A549 (cell line): Measurements from ENCODE around the gene TGFBR2. TPM values are rescaled to one million over a fixed set of nuclear protein-coding genes. Genes with fewer than 3 reads are reported as not detected.

Source experiments
- ATAC-seq, 2 experiments: fragments of 200-7000 bp in 1 of 2; fragments of >200 bp in 1 of 2; cut with Nextera tagmentation in 1 of 2; cut with Tn5 transposase in 1 of 2; 3 replicates each; pipeline versions ENCODE4 v1.8.0 to v1.9.1; 2018 to 2020; ENCODE audit warnings: mild to moderate bottlenecking in 1 of 2, moderate library complexity in 1 of 2
- CTCF ChIA-PET: fragments of 300-600 bp; sonication (Branson Sonifier 250); formaldehyde crosslinking; extraction: SDS; loops from one replicate; lab custom pipeline; 2021; ENCODE audit warnings: antibody characterized with exemption, inconsistent platforms; lab: Yijun Ruan, JAX
- POLR2A ChIA-PET: fragments of 350-600 bp; formaldehyde crosslinking; extraction: SDS; loops from one replicate; lab custom pipeline; 2021; ENCODE audit warnings: antibody characterized with exemption, inconsistent platforms; lab: Yijun Ruan, JAX
- DNase-seq, 2 experiments: peaks; one replicate each; pipeline versions ENCODE4 v3.0.0 to v3.0.0-alpha.2; 2011 to 2016; ENCODE audit warnings: low read depth in 1 of 2, low spot score in 1 of 2
- FAIRE-seq: peaks from 2 replicates; lab custom pipeline; 2011; peaks lifted over from hg19 to GRCh38; lab: Jason Lieb, UNC
- H3K27ac ChIP-seq, 2 experiments: fragments of >200 bp; sonication (Bioruptor Twin); formaldehyde crosslinking; 3 replicates each; pipeline ENCODE4 v1.5.1; 2016 to 2017
- H3K4me1 ChIP-seq: fragments of >200 bp; sonication (Bioruptor Twin); formaldehyde crosslinking; 3 replicates; pipeline ENCODE4 v1.6.1; 2016
- H3K4me2 ChIP-seq: fragments of >200 bp; sonication (Bioruptor Twin); formaldehyde crosslinking; 3 replicates; pipeline ENCODE4 v1.6.1; 2016
- H3K4me3 ChIP-seq: fragments of >200 bp; sonication (Bioruptor Twin); formaldehyde crosslinking; 3 replicates; pipeline ENCODE4 v1.5.1; 2016
- H3K9me3 ChIP-seq: fragments of >200 bp; sonication (Bioruptor Twin); formaldehyde crosslinking; 3 replicates; pipeline ENCODE4 v1.6.1; 2016
- CEBPB ChIP-seq, 2 experiments: fragments of >200 bp in 1 of 2; sonication (Bioruptor Twin) in 1 of 2; formaldehyde crosslinking in 1 of 2; IDR thresholded peaks; 2 replicates each; pipeline ENCODE4 v1.6.1; 2012 to 2016
- FOSL2 ChIP-seq, 2 experiments: fragments of 450-650 bp in 1 of 2; fragments of >200 bp in 1 of 2; sonication (Bioruptor Twin) in 1 of 2; formaldehyde crosslinking; IDR thresholded peaks; 2 replicates each; pipeline versions ENCODE4 v1.5.0 to v1.6.1; 2016 to 2020; ENCODE audit warnings: mild to moderate bottlenecking in 1 of 2, moderate library complexity in 1 of 2
- FOXS1 ChIP-seq: fragments of 250-450 bp; sonication (Bioruptor Pico); IDR thresholded peaks from 2 replicates; pipeline ENCODE4 v1.5.0; 2020; ENCODE audit warnings: mild to moderate bottlenecking, moderate library complexity
- GATA3 ChIP-seq: IDR thresholded peaks from 2 replicates; pipeline ENCODE4 v1.6.1; 2012; ENCODE audit warnings: borderline replicate concordance
- HDAC2 ChIP-seq: fragments of 200-600 bp; sonication (generic); IDR thresholded peaks from 2 replicates; pipeline ENCODE4 v1.6.1; 2016
- HEYL ChIP-seq: fragments of 250-450 bp; sonication (Bioruptor Pico); IDR thresholded peaks from 2 replicates; pipeline ENCODE4 v1.8.0; 2021; ENCODE audit warnings: mild to moderate bottlenecking, moderate library complexity
- JUN ChIP-seq, 2 experiments: fragments of >200 bp; sonication (Bioruptor Twin); formaldehyde crosslinking; IDR thresholded peaks; 2 replicates in 1 of 2; 3 replicates in 1 of 2; pipeline ENCODE4 v1.6.1; 2016 to 2017
- JUNB ChIP-seq: fragments of >200 bp; sonication (Bioruptor Twin); formaldehyde crosslinking; IDR thresholded peaks from 2 replicates; pipeline ENCODE4 v1.6.1; 2016
- KDM5A ChIP-seq: fragments of 200-600 bp; sonication (generic); IDR thresholded peaks from 2 replicates; pipeline ENCODE4 v1.6.1; 2016; ENCODE audit warnings: antibody characterized with exemption, mild to moderate bottlenecking
- MAFK ChIP-seq: fragments of 450-650 bp; IDR thresholded peaks from 2 replicates; pipeline ENCODE4 v1.6.1; 2014; ENCODE audit not compliant: partially characterized antibody
- MYC ChIP-seq: IDR thresholded peaks from 2 replicates; pipeline ENCODE4 v1.6.1; 2012; ENCODE audit warnings: mild to moderate bottlenecking, inconsistent platforms, low read length, improper control_type of control experiment, borderline replicate concordance
- NR3C1 ChIP-seq: fragments of >200 bp; sonication (Bioruptor Twin); formaldehyde crosslinking; IDR thresholded peaks from 3 replicates; pipeline ENCODE4 v1.6.1; 2017
- POLR2A ChIP-seq: IDR thresholded peaks from 2 replicates; pipeline ENCODE4 v1.6.1; 2012; ENCODE audit warnings: mild to moderate bottlenecking, low read length
- RCOR1 ChIP-seq: fragments of 150-350 bp; IDR thresholded peaks from 2 replicates; pipeline ENCODE4 v1.6.1; 2014; ENCODE audit warnings: antibody characterized with exemption, low read length, low read depth
- RNF2 ChIP-seq: fragments of 200-600 bp; sonication (generic); IDR thresholded peaks from 2 replicates; pipeline ENCODE4 v1.6.1; 2016; ENCODE audit warnings: low read depth, mild to moderate bottlenecking, antibody characterized with exemption, moderate library complexity, borderline replicate concordance
- ZC3H11A ChIP-seq: fragments of 450-650 bp; IDR thresholded peaks from 2 replicates; pipeline ENCODE4 v1.6.1; 2014; ENCODE audit warnings: antibody characterized with exemption, mild to moderate bottlenecking
- WGBS: methylation state at CpG from one replicate; pipeline ENCODE4 v1.1.6; 2017; ENCODE audit errors: missing lambda C conversion rate; 5-methylcytosine and 5-hydroxymethylcytosine counted together
- polyA plus RNA-seq, 4 experiments: library from polyadenylated mRNA; depleted of rRNA in 3 of 4; stranded (reverse); fragments of >200 nt; fragmentation: RNase III in 1 of 4; extraction: RNeasy Plus Mini Kit Qiagen cat#74134 plus additional on column Dnase treatment in 1 of 4; gene quantifications; 2 replicates in 3 of 4; 3 replicates in 1 of 4; pipeline ENCODE4 v1.2.3, GENCODE V29; 2011 to 2017
- TF ChIP-seq, protein P1 (sequence below): fragments of >200 bp; sonication (Bioruptor Twin); formaldehyde crosslinking; IDR thresholded peaks from 2 replicates; pipeline ENCODE4 v1.6.1; 2016
- TF ChIP-seq, protein P2 (sequence below): fragments of 150-350 bp; IDR thresholded peaks from 2 replicates; pipeline ENCODE4 v1.6.1; 2014; ENCODE audit warnings: low read depth, mild to moderate bottlenecking, low read length
- TF ChIP-seq, protein P3 (sequence below): IDR thresholded peaks from 2 replicates; pipeline ENCODE4 v1.6.1; 2012
- TF ChIP-seq, protein P4 (sequence below): fragments of >200 bp; sonication (Bioruptor Twin); formaldehyde crosslinking; IDR thresholded peaks from 3 replicates; pipeline ENCODE4 v1.5.1; 2016
- TF ChIP-seq, protein P5 (sequence below): fragments of >200 bp; sonication (Bioruptor Twin); formaldehyde crosslinking; IDR thresholded peaks from 3 replicates; pipeline ENCODE4 v1.6.1; 2016
- TF ChIP-seq, protein P6 (sequence below): fragments of 250-450 bp; sonication (Bioruptor Pico); IDR thresholded peaks from 2 replicates; pipeline ENCODE4 v1.5.0; 2020; ENCODE audit warnings: low read depth, mild to moderate bottlenecking, moderate library complexity
- TF ChIP-seq, protein P7 (sequence below): fragments of 200-600 bp; sonication (generic); IDR thresholded peaks from 2 replicates; pipeline ENCODE4 v1.6.1; 2016; ENCODE audit warnings: antibody characterized with exemption, mild to moderate bottlenecking, moderate library complexity
- TF ChIP-seq, protein P8 (sequence below): IDR thresholded peaks from 2 replicates; pipeline ENCODE4 v1.6.1; 2012

TGFBR2 gene
- polyA plus RNA-seq, 2 of the 4 experiments (the other 2 are of a cell fraction): 48.5 to 97.4 TPM

DNA sequence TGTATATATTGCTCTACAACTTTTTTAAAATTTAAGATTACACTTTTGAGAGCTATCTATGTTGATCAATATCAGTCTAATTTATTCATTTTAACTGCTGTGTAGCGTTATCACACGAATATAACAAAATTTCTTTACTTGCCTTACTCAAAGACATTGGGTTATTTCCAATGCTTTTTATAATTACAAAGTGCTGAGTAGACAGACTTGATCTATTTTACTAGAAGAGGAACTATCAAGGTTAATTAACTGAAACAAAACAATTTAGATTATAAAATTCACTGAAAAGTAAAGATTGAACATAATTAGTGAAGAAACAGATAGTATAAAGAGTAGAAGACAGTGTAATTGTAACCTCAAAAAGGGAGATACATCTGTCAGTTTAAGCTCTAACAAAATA is 105.5 kb downstream of the TGFBR2 start:
- TF ChIP-seq ZC3H11A (no peak), HDAC2 (no peak), MAFK (peak; percentile 83)
- TF ChIP-seq, protein P1, sequence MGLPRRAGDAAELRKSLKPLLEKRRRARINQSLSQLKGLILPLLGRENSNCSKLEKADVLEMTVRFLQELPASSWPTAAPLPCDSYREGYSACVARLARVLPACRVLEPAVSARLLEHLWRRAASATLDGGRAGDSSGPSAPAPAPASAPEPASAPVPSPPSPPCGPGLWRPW: no peak
- WGBS: 89% methylated on average over 2 of the region's 2 CpGs
- ATAC-seq (no peak), DNase-seq (no peak), FAIRE-seq (no peak)
- peaks cover 6% of the 10 kb centered on the region; the same call in 2 of the 3 replicates for H3K4me1 ChIP-seq
- peaks cover 10% of the 10 kb centered on the region; the same call in 2 of the 3 replicates for H3K9me3 ChIP-seq
- ChIA-PET CTCF (no interaction called here), POLR2A (no interaction called here)
- H3K4me2 ChIP-seq: no peak overlapping the region
- H3K4me3 ChIP-seq: no peak overlapping the region
- no peak overlapping the region for H3K27ac ChIP-seq

DNA sequence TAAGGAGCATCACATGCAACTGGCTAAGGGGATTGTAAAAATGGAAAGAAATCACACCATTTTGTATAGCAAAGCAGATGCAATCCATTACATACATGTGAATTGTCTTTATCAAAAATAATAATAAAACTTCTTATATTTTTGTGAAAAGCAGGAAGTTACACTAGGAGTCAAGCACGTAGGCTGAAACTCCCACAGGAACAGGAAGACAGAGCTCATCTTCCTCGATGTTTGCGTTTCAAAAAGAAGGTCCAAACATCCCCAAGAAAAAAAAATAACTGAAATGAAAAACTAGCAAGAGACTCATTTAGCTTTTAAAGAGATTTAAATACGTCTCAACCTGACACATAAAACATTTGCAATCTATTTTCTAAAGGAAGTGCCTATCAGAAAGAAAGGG is 106.6 kb downstream of the TGFBR2 start:
- DNase-seq: no peak
- TF ChIP-seq, protein P2, sequence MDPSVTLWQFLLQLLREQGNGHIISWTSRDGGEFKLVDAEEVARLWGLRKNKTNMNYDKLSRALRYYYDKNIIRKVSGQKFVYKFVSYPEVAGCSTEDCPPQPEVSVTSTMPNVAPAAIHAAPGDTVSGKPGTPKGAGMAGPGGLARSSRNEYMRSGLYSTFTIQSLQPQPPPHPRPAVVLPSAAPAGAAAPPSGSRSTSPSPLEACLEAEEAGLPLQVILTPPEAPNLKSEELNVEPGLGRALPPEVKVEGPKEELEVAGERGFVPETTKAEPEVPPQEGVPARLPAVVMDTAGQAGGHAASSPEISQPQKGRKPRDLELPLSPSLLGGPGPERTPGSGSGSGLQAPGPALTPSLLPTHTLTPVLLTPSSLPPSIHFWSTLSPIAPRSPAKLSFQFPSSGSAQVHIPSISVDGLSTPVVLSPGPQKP: no peak
- TF ChIP-seq NR3C1 (no peak), FOSL2 (IDR thresholded peaks at IDR 0.05) (no peak), FOSL2 (CRISPR knock-in tag; IDR thresholded peaks at IDR 0.05) (no peak), RNF2 (no peak), RCOR1 (no peak), KDM5A (no peak), FOXS1 (no peak), HEYL (no peak), CEBPB (IDR thresholded peaks at IDR 0.05) (no peak), MYC (no peak)
- TF ChIP-seq, protein P3, sequence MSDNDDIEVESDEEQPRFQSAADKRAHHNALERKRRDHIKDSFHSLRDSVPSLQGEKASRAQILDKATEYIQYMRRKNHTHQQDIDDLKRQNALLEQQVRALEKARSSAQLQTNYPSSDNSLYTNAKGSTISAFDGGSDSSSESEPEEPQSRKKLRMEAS: no peak
- TF ChIP-seq, protein P4, sequence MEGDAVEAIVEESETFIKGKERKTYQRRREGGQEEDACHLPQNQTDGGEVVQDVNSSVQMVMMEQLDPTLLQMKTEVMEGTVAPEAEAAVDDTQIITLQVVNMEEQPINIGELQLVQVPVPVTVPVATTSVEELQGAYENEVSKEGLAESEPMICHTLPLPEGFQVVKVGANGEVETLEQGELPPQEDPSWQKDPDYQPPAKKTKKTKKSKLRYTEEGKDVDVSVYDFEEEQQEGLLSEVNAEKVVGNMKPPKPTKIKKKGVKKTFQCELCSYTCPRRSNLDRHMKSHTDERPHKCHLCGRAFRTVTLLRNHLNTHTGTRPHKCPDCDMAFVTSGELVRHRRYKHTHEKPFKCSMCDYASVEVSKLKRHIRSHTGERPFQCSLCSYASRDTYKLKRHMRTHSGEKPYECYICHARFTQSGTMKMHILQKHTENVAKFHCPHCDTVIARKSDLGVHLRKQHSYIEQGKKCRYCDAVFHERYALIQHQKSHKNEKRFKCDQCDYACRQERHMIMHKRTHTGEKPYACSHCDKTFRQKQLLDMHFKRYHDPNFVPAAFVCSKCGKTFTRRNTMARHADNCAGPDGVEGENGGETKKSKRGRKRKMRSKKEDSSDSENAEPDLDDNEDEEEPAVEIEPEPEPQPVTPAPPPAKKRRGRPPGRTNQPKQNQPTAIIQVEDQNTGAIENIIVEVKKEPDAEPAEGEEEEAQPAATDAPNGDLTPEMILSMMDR: no peak
- TF ChIP-seq, protein P5, sequence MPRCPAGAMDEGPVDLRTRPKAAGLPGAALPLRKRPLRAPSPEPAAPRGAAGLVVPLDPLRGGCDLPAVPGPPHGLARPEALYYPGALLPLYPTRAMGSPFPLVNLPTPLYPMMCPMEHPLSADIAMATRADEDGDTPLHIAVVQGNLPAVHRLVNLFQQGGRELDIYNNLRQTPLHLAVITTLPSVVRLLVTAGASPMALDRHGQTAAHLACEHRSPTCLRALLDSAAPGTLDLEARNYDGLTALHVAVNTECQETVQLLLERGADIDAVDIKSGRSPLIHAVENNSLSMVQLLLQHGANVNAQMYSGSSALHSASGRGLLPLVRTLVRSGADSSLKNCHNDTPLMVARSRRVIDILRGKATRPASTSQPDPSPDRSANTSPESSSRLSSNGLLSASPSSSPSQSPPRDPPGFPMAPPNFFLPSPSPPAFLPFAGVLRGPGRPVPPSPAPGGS: no peak
- H3K9me3 ChIP-seq: no peaks in the 10 kb centered on the region; the same call in 2 of the 3 replicates
- FAIRE-seq: no peak
- no peak for ATAC-seq
- ChIA-PET POLR2A (no interaction called here), CTCF (no interaction called here)
- H3K27ac ChIP-seq: no peak overlapping the region
- 78% methylated on average over 4 of the region's 4 CpGs for WGBS
- no peak overlapping the region for H3K4me3 ChIP-seq
- no peak overlapping the region for H3K4me2 ChIP-seq
- H3K4me1 ChIP-seq: peaks cover 6% of the 10 kb centered on the region; the same call in 2 of the 3 replicates

DNA sequence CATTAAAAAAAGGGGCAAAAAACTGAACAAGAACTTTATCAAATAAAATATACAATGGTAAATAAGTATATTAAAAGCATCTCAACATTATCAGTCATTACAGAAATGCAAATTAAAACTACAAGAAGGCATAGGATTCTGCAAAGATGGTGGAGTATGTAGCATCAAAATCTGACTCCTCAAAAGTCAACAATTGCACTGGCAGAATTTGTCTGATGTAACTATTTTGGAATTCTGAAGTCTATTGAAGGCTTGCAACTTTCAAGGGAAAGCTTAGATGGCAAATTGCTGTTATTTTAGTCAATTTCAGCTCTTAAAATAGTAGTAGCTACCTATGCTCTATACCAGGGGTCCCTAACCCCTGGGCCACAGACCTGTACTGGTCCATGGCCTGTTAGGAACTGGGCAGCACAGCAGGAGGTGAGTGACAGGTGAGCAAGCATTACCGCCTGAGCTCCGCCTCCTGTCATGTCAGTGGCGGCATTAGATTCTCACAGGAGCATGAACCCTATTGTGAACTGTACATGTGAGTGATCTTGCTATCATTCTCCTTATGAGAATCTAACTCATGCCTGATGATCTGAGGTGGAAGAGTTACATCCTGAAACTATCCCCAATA is 107.6 kb downstream of the TGFBR2 start:
- FAIRE-seq (no peak), ATAC-seq (no peak), DNase-seq (no peak)
- Histone ChIP-seq H3K4me3 (no peak overlapping the region), H3K4me1 (peaks cover 6% of the 10 kb centered on the region; the same call in 2 of the 3 replicates), H3K27ac (0 out of 6 replicates have a peak overlapping the region, but pooled peaks of 1 of the 2 experiments have one; percentile 9), H3K4me2 (no peak overlapping the region; the same call in 2 of the 3 replicates), H3K9me3 (0 out of 3 replicates have a peak, but pooled peaks cover under 1% of the 10 kb centered on the region)
- POLR2A ChIA-PET: no interaction called here
- CTCF ChIA-PET: interaction anchor here (1.2 kb wide), 1 partner anchor 21 kb away, joined by 3 read pairs; no protein-coding TSS in a partner anchor
- WGBS: 94% methylated on average over 3 of the region's 3 CpGs
- TF ChIP-seq POLR2A: no peak
- TF ChIP-seq, protein P6, sequence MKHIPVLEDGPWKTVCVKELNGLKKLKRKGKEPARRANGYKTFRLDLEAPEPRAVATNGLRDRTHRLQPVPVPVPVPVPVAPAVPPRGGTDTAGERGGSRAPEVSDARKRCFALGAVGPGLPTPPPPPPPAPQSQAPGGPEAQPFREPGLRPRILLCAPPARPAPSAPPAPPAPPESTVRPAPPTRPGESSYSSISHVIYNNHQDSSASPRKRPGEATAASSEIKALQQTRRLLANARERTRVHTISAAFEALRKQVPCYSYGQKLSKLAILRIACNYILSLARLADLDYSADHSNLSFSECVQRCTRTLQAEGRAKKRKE: no peak
- no peak for TF ChIP-seq JUN (IDR thresholded peaks at IDR 0.05)
- TF ChIP-seq, protein P7, sequence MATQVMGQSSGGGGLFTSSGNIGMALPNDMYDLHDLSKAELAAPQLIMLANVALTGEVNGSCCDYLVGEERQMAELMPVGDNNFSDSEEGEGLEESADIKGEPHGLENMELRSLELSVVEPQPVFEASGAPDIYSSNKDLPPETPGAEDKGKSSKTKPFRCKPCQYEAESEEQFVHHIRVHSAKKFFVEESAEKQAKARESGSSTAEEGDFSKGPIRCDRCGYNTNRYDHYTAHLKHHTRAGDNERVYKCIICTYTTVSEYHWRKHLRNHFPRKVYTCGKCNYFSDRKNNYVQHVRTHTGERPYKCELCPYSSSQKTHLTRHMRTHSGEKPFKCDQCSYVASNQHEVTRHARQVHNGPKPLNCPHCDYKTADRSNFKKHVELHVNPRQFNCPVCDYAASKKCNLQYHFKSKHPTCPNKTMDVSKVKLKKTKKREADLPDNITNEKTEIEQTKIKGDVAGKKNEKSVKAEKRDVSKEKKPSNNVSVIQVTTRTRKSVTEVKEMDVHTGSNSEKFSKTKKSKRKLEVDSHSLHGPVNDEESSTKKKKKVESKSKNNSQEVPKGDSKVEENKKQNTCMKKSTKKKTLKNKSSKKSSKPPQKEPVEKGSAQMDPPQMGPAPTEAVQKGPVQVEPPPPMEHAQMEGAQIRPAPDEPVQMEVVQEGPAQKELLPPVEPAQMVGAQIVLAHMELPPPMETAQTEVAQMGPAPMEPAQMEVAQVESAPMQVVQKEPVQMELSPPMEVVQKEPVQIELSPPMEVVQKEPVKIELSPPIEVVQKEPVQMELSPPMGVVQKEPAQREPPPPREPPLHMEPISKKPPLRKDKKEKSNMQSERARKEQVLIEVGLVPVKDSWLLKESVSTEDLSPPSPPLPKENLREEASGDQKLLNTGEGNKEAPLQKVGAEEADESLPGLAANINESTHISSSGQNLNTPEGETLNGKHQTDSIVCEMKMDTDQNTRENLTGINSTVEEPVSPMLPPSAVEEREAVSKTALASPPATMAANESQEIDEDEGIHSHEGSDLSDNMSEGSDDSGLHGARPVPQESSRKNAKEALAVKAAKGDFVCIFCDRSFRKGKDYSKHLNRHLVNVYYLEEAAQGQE: no peak
- TF ChIP-seq GATA3: no peak
- no peak for TF ChIP-seq MAFK
- TF ChIP-seq, protein P8, sequence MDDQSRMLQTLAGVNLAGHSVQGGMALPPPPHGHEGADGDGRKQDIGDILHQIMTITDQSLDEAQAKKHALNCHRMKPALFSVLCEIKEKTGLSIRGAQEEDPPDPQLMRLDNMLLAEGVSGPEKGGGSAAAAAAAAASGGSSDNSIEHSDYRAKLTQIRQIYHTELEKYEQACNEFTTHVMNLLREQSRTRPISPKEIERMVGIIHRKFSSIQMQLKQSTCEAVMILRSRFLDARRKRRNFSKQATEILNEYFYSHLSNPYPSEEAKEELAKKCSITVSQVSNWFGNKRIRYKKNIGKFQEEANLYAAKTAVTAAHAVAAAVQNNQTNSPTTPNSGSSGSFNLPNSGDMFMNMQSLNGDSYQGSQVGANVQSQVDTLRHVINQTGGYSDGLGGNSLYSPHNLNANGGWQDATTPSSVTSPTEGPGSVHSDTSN: no peak
- no peak for TF ChIP-seq JUNB
